ENCODE data around the gene OSBPL8. TPM values are rescaled to one million over a fixed set of nuclear protein-coding genes. Genes with fewer than 3 reads are reported as not detected.
A peak's percentile ranks its signal among the peaks of the same experiment; 100 is the strongest.

The OSBPL8 gene
- total and polyA plus RNA-seq, 9 of the 15 experiments (the other 6 are each of a cell fraction or from before 2014, with no cell fraction given): 17.4 to 82.7 (median 42.8) TPM

GRCh38 chr12:76551482-76551888, 8.1 kb downstream of the OSBPL8 start (continued):
- TF ChIP-seq, protein P1, sequence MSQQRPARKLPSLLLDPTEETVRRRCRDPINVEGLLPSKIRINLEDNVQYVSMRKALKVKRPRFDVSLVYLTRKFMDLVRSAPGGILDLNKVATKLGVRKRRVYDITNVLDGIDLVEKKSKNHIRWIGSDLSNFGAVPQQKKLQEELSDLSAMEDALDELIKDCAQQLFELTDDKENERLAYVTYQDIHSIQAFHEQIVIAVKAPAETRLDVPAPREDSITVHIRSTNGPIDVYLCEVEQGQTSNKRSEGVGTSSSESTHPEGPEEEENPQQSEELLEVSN (IDR thresholded peaks at IDR 0.05; ENCODE audit: borderline replicate concordance in 1 of 2, extremely low read depth in 1 of 2, insufficient read depth in 1 of 2, insufficient read length in 1 of 2, low read depth in 1 of 2, low read length in 1 of 2, poor library complexity in 1 of 2, severe bottlenecking in 1 of 2): no peak
- no peak for TF ChIP-seq ETV6 (IDR thresholded peaks at IDR 0.05; ENCODE audit: borderline replicate concordance in 1 of 2, low read depth in 2 of 2, low read length in 1 of 2)
- TF ChIP-seq ETV6 (CRISPR knock-in tag; IDR thresholded peaks at IDR 0.05; ENCODE audit: borderline replicate concordance): no peak
- peak; percentile 89 for TF ChIP-seq DPF2 (IDR thresholded peaks at IDR 0.05)
- TF ChIP-seq HSF4 (CRISPR knock-in tag; IDR thresholded peaks at IDR 0.05; ENCODE audit: borderline replicate concordance): no peak
- TF ChIP-seq MEIS2 (IDR thresholded peaks at IDR 0.05; ENCODE audit: partially characterized antibody): peak; percentile 1
- TF ChIP-seq ZEB2 (IDR thresholded peaks at IDR 0.05): no peak
- no peak for TF ChIP-seq ZNF778 (CRISPR knock-in tag; IDR thresholded peaks at IDR 0.05)
- TF ChIP-seq ZNF449 (CRISPR knock-in tag; IDR thresholded peaks at IDR 0.05): no peak
- no peak for TF ChIP-seq HLTF (IDR thresholded peaks at IDR 0.05)
- no peak for TF ChIP-seq MBD2 (IDR thresholded peaks at IDR 0.05; ENCODE audit: borderline replicate concordance, low read depth)
- TF ChIP-seq ZBTB1 (CRISPR knock-in tag; IDR thresholded peaks at IDR 0.05; ENCODE audit: borderline replicate concordance, low read depth): no peak
- no peak for TF ChIP-seq IRF9 (tag; IDR thresholded peaks at IDR 0.05)
- TF ChIP-seq TAF7 (tag; IDR thresholded peaks at IDR 0.05): no peak
- no peak for TF ChIP-seq CHD2 (IDR thresholded peaks at IDR 0.05; ENCODE audit: low read depth, low read length)
- TF ChIP-seq POLR2H (tag; IDR thresholded peaks at IDR 0.05; ENCODE audit: low read depth): no peak
- TF ChIP-seq ZNF239 (CRISPR knock-in tag; IDR thresholded peaks at IDR 0.05): no peak
- TF ChIP-seq TGIF2 (CRISPR knock-in tag; IDR thresholded peaks at IDR 0.05): no peak
- TF ChIP-seq, protein P2, sequence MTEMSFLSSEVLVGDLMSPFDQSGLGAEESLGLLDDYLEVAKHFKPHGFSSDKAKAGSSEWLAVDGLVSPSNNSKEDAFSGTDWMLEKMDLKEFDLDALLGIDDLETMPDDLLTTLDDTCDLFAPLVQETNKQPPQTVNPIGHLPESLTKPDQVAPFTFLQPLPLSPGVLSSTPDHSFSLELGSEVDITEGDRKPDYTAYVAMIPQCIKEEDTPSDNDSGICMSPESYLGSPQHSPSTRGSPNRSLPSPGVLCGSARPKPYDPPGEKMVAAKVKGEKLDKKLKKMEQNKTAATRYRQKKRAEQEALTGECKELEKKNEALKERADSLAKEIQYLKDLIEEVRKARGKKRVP (CRISPR knock-in tag; IDR thresholded peaks at IDR 0.05): no peak
- peak in 1 of 2 experiments; percentile 43; a peak in 2 of 4 replicates for TF ChIP-seq MNT (conservative IDR thresholded peaks at IDR 0.05)
- no peak for TF ChIP-seq NCOA1 (IDR thresholded peaks at IDR 0.05; ENCODE audit: low read depth)
- TF ChIP-seq CBFB (CRISPR knock-in tag; IDR thresholded peaks at IDR 0.05): no peak
- TF ChIP-seq RBBP5 (IDR thresholded peaks at IDR 0.05; ENCODE audit: borderline replicate concordance, insufficient read depth, low read length, poor library complexity, severe bottlenecking): no peak
- TF ChIP-seq ESRRB (CRISPR knock-in tag; IDR thresholded peaks at IDR 0.05; ENCODE audit: borderline replicate concordance): no peak
- TF ChIP-seq RBFOX2 (IDR thresholded peaks at IDR 0.05; ENCODE audit: low read depth, low read length): no peak
